ENCODE results near the gene FIP1L1.
"Not testable (repeated sequence)": the region's sequence is repeated elsewhere in the genome, so short reads cannot be mapped to it uniquely, and the experiment has no call there.

Gene FIP1L1, protein sequence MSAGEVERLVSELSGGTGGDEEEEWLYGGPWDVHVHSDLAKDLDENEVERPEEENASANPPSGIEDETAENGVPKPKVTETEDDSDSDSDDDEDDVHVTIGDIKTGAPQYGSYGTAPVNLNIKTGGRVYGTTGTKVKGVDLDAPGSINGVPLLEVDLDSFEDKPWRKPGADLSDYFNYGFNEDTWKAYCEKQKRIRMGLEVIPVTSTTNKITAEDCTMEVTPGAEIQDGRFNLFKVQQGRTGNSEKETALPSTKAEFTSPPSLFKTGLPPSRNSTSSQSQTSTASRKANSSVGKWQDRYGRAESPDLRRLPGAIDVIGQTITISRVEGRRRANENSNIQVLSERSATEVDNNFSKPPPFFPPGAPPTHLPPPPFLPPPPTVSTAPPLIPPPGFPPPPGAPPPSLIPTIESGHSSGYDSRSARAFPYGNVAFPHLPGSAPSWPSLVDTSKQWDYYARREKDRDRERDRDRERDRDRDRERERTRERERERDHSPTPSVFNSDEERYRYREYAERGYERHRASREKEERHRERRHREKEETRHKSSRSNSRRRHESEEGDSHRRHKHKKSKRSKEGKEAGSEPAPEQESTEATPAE

GRCh38 chr4:53377319-53378170 lies at the start of gene FIP1L1:
FIP1L1 (plus strand) TSS chr4:53377641; CDS start chr4:53377839, 198 bp downstream.
- DNase-seq (ENCODE audit: low read depth), result peak; percentile 95

GRCh38 chr4:53334916-53335315 lies 42.5 kb upstream of the FIP1L1 start:
- DNase-seq (ENCODE audit: low read depth), result not testable (repeated sequence)

DNA sequence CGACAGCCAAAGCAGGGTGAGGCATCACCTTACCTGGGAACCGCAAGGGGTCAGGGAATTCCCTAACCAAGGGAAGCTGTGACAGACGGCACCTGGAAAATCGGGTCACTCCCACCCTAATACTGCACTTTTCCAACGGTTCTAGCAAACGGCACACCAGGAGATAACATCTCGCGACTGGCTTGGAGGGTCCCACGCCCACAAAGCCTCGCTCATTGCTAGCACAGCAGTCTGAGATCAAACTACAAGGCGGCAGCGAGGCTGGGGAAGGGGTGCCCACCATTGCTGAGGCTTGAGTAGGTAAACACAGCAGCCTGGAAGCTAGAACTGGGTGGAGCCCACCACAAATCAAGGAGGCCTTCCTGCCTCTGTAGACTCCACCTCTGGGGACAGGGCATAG lies 37.3 kb upstream of the FIP1L1 start:
- not testable (repeated sequence) for DNase-seq (ENCODE audit: low read depth)

GRCh38 chr4:53346392-53346791 lies 31.0 kb upstream of the FIP1L1 start:
- not testable (repeated sequence) for DNase-seq (ENCODE audit: low read depth)

GRCh38 chr4:53346920-53347852 lies 30.3 kb upstream of the FIP1L1 start:
- no peak for DNase-seq (ENCODE audit: low read depth)

DNA sequence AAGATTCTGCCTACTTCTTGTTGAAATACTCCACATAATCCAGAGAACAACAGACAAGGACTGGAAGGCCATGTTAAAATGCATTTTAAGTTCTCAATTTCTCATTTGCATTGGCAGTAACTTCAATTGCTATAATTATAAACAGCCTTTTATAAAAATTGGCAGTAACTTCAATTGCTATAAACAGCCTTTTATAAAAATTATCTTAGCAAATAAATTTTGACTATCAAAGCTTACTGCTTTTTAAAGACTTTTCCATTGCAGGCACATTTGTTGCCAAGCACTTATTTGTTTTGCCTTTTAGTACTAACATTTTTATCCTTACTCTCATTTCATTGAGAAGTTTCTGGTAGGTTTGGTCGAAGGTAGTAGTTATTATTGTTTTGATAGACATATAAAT lies 29.4 kb upstream of the FIP1L1 start:
- no peak for DNase-seq (ENCODE audit: low read depth)

DNA sequence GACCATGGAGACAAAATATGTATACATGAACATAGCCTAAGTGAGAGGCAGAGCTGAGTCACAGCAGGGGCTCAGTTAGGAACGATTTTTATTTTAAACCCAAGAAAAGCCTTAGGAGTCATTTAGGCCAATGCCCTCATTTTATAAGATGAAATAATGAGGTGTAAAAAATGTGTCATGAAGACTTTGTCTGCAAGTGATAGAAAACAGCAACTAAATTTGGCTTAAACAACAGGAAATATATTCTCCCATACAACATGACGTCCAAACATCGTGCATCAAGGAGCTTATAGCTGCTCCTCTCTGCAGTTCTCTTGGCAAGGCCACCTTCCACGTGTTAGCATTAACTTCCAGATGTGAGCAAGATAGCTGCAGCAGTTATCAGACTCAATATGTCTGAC lies 28.4 kb upstream of the FIP1L1 start:
- no peak for DNase-seq (ENCODE audit: low read depth)

DNA sequence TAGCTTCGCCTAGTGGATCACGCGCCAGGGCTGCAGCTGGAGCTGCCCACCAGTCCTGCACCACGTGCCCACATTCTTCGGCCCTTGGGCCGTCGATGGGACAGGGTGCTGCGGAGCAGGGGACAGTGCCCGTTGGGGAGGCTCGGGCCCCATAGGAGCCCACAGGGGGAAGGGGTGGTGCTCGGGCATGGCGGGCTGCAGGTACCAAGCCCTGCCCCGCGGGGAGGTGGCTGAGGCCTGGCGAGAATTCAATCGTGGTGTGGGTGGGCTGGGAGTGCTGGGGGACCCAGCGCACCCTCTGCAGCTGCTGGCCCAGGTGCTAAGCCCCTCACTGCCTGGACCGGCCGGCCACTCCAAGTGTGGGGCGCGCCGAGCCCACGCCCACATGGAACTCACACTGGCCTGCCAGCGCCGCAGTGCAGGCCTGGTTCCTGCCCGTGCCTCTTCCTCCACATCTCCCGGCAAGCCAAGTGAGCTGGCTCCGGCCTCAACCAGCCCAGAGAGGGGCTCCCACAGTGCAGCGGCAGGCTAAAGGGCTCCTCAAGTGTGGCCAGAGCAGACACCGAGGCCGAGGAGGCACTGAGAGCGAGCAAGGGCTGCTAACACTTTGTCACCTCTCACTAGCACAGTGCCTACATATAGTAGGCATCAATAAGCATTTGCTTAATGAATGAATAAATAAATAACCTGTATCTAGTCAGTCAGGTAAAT lies 23.3 kb upstream of the FIP1L1 start:
- no peak for DNase-seq (ENCODE audit: low read depth)

- no peak for DNase-seq (ENCODE audit: low read depth)
Observed at GRCh38 chr4:53355930-53356521, 21.4 kb upstream of the FIP1L1 start.

- DNase-seq (ENCODE audit: low read depth), result no peak
Observed at GRCh38 chr4:53361451-53361850, 16.0 kb upstream of the FIP1L1 start.

- no peak for DNase-seq (ENCODE audit: low read depth)
Observed at GRCh38 chr4:53362093-53362492, 15.3 kb upstream of the FIP1L1 start.

DNA sequence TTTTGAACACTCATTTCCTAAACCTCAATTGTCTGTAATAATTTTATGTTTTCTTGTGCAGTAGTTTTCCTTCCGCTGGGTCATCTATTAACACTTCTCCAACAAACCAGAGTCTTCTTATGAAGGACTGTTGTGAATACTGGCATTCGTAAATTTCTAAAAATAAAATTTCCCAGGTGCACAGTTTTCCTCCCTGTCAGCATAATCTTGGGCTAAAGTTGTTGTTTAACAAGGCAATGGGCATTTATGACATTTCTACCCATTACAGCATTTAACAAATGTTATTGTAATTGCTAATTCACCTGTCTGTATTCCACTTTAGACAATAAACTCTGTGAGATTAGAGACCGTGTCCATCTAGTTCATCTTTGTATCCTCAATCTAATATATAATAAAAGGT lies 12.8 kb upstream of the FIP1L1 start:
- DNase-seq (ENCODE audit: low read depth), result no peak

DNA sequence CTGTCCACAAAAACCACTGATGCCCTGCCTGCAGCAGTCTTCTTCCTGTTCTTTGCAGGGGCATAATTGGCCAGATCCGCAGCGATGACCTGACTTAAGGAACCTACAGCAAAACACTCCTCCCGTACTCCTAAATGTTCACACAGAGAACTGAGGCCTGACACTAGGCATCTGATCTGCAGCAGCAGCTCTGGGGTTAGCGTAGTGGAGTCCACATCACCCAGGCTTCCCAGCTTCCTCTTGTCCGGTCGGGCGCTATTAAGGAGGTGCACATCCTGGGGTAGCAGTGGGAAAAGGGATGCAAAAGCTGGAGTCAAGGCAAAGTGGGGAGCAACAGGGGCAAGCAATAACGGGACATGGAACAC lies 12.3 kb upstream of the FIP1L1 start:
- no peak for DNase-seq (ENCODE audit: low read depth)

- peak; percentile 91 for DNase-seq (ENCODE audit: low read depth)
Observed at GRCh38 chr4:53365486-53366300, 11.7 kb upstream of the FIP1L1 start, which contains the start of gene SCFD2. SCFD2 (minus strand) TSS chr4:53366061.

DNA sequence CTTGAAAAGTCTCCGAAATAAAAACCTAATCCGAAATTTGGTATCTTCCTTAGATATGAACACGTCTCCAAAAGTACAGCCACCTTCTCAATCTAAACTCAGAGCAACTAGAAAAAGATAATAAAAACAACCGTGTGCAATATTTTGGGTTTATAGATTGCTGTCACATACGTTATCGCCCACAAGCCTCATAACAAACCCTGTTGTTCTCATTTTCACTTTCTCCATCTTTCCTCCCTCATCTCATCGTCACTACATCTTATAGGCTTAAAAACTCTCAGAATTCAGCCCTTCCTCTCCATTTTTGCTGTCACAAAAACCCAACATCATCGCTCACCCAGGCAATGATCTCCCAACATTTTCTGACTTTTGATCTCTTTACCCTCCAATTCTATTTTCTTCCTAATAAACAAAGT lies 11.1 kb upstream of the FIP1L1 start:
- no peak for DNase-seq (ENCODE audit: low read depth)

DNA sequence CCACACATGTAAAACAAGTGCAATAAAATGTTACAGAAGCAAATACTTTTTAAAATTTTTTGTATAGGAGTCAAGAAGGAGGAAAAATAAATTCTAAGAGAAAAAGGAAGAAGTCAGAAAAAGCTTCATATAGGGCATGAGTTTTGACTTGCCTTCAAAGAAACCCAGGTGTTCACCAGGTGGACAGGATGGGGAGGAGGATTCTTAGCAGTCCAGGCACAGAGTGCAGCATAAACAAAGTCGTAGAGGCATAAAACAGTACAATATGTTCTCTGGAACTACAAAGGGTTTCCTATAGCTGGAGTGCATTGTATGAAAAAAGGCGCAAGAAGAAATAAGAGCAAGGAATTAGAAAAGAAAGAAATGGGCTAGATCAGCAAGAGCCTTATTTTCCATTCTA lies 9.7 kb upstream of the FIP1L1 start:
- DNase-seq (ENCODE audit: low read depth), result no peak

DNA sequence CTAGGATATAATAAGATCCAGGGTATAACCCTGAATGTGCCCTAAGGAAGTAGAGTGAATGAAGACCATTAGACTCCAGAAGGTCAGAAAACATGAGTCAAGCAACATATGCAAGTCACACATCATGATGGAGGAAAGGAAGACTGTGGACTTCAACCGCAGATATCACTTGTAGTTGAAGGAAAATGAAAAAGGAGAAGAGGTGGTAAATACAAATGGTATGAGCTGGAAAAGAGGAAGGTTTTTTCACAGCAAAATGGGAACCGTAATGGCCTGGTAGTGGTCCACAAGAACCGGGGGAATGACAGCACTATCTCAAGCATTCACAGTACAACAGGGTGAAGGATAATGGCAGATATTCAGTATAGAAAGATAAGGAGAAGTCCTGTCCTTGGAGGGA lies 6.4 kb upstream of the FIP1L1 start:
- DNase-seq (ENCODE audit: low read depth), result no peak

GRCh38 chr4:53371843-53372521 lies 5.5 kb upstream of the FIP1L1 start:
- DNase-seq (ENCODE audit: low read depth), result no peak

DNA sequence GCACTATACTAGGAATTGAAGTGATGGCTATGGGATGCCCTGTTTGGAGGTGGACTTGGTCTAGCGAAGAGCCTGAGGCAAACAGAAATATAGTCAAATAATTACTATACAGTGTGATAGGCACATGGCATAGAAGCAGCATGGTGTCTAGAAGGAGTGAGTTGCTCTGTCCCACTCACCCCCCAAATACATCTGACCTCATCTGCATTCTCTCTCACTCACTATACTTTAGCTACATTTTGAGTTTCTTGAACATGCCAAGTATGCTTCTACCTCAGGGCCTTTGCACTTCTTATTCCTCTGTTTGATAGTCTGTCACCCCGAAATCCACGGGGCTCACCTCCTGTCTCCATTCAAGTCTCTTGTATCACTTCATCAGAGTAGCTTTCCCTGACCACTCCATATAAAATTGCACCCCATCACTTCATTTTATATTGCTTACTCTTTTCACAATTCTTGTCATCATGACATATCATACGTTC lies 2.6 kb upstream of the FIP1L1 start:
- no peak for DNase-seq (ENCODE audit: low read depth)
